ENCODE results near the gene STOM.

Gene STOM

DNA sequence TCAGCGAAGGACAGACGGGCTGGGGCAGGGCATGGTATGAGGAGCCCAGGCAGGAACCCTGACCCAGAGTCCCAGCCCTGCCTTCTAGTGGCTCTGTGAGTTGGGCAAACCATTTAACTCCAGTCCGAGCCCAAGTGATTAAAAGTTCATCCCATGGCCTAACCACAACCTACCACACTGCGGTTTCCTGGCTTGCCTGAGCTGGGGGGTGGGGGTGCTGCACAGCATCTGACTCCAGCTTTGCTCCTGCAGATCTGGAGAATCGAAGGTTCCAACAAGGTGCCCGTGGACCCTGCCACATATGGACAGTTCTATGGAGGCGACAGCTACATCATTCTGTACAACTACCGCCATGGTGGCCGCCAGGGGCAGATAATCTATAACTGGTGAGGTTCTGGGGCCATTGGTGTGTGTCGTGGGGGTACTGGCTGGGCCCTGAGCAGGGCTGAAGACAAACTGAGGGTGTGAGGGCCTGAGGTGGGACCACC, 49.0 kb downstream of the STOM start:
- no peak for DNase-seq

DNA sequence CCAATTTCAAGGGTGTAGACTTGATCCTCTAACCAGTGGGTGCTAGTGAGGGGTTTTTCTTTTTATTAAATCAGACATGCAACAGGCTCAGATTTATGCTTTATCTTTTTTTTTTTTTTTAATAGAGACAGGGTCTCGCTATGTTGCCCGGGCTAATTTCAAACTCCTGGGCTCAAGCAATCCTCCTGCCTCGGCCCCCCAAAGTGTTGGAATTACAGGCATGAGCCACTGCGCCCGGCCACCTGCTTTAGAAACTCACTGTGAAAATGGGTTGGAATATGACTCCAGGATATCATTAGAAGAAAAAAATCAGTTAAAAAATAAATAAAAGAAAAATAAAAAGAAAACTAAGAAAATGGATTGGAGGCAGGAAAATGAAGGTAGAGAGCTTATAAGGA, 50.7 kb downstream of the STOM start:
- DNase-seq, result no peak

DNA sequence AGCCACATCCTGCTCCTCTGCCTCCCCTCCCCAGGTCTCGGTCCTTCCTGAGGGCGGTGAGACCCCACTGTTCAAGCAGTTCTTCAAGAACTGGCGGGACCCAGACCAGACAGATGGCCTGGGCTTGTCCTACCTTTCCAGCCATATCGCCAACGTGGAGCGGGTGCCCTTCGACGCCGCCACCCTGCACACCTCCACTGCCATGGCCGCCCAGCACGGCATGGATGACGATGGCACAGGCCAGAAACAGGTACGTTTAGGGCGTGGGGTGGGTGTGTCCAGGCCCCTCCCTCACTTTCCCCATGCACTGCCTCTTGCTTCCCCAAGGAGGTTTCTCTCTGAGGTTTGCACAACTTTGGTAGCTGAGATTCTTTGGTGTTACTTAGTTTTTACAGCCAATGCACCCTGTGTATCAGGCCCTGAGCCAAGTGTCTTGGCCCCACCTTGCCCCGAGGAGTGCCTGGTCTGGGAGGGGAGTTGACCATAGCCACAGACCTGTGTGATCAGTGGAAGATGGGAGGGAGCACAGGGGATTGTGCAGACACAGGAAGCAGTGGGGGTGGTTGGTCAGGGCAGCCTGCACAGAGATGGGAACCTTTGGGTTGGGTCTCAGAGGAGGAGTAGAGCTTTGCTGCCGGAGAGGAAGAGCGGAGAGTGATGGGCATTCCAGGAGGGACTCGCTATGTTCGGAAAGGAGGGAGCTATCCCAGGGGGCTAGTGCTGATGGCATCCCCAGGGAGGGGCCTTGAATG, 51.2 kb downstream of the STOM start:
- no peak for DNase-seq

DNA sequence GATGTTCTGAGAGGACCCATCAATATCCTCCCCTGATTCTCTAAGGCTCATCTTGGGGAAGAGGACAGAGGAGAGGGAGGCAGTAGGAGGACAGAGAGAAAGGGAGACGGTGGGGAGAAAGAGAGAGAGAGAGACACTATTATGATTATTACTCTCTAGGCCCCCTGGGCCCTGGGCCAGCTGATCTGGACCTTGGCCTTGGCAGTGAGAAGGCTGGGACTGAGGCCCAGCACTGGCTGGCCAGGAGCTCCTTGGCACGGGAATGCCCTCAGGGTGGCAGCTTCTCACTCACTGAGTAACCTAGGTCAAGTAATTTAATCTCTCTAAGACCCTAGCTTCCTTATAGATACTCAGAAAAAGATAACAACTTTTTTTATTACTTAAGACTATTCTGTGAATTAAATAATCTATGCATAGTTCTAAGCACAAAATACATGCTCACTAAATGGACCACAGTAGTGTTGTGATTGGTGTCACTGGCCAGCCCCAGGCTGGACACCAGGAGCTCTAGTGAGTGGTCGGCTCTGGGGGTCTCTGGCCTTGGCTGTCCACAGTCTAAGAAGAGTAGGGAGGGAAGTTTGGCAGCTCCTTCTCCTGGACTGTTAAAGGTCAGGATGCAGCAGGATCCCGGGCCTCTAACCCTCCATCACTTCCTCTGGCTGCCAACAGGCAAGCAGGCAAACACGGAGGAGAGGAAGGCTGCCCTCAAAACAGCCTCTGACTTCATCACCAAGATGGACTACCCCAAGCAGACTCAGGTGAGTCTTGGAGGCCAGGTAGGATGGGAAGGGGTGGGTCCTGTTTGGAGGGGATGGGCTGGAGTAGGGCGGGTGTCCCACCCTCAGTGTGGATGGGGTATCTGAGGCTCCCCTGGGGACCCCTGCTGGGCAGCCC, 52.1 kb downstream of the STOM start:
- DNase-seq, result no peak

DNA sequence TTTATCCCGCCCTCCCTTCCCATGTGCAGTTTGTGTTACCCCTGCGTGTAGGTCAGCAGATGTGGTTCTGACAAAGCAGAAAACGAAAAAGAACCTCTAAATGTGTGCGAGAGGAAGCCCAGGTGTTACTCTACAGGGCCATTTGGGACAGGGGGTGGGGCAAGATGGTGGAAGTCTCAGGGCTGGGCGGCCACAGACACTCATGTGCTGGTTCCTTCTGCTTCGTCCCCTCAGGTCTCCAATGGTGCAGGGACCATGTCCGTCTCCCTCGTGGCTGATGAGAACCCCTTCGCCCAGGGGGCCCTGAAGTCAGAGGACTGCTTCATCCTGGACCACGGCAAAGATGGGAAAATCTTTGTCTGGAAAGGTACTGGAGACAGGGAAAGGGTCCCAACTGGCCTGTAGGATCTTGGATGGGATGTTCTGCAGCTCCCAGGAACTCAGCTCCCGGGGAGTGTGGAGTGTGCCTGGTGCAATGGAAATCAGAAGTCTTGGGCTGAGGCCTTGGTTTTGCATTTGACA, 53.1 kb downstream of the STOM start:
- no peak for DNase-seq

DNA sequence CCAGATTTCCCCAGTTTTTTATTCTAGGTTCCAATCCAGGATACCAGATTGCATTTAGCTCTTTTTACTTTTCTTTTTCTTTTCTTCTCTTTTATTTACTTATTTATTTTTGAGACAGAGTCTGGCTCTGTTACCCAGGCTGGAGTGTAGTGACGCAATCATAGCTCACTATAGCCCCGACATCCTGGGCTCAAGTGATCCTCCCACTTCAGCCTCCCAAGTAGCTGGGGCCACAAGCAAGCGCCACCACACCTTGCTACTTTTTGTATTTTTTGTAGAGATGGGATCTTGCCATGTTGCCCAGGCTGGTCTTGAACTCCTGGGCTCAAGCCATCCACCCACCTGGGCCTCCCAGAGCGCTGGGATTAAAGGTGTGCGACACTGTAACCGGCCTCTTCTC, 53.7 kb downstream of the STOM start:
- DNase-seq, result no peak

DNA sequence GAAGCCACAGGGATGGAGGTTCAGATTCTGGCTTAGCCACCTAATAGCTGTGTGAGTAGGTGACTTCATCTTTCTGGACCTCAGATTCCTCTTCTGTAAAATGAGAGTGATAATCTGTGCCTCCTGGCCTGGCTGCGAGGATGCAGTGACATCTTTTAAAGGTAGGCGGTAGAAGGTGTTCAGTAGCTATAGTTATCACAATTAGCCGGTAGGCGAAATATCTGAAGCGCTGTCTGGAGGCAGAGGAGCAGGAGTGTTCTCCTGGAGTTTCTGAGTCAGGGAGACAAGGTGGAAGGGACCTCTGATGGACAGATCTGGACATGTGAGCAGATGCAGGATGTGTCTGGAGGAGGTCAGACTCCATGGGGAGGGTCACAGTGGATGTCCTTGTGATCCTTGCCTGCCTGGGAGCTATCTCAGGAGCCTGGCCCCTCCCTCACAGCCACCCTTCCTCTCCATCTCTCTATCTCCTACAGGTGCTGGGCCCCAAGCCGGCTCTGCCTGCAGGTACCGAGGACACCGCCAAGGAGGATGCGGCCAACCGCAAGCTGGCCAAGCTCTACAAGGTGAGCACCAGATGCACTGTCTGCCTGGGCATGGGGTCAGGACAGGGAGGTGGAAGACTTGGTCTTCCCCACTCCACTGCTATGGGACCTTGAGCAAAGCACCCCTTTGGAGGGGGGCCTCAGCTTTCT, 56.4 kb downstream of the STOM start:
- no peak for DNase-seq

DNA sequence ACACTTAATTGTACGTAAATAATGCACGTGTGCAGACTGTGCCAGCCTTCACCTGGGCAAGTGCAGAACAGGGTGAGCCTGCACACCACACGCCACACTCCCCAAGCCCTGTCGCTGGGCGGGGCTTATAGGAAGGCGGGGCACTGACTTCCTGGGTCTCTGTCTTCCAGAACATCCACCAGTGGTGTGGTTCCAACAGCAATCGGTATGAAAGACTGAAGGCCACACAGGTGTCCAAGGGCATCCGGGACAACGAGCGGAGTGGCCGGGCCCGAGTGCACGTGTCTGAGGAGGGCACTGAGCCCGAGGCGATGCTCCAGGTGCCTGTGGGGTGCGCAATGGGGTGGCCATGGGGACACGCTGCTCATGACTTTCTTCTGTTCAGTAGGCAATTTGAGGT, 57.9 kb downstream of the STOM start:
- no peak for DNase-seq

DNA sequence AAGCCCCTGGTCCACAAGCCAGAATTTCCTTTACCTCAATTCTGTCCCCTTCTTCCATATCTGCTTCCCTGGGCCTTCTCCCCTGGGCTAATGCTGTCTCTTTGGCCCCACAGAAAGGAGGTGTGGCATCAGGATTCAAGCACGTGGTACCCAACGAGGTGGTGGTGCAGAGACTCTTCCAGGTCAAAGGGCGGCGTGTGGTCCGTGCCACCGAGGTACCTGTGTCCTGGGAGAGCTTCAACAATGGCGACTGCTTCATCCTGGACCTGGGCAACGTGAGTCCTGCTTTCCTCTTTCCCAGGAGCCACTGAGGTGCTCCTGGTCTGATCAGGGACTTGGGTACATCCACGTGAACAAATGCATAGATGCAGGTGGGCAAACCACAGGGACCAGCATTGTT, 59.5 kb downstream of the STOM start:
- DNase-seq, result no peak

DNA sequence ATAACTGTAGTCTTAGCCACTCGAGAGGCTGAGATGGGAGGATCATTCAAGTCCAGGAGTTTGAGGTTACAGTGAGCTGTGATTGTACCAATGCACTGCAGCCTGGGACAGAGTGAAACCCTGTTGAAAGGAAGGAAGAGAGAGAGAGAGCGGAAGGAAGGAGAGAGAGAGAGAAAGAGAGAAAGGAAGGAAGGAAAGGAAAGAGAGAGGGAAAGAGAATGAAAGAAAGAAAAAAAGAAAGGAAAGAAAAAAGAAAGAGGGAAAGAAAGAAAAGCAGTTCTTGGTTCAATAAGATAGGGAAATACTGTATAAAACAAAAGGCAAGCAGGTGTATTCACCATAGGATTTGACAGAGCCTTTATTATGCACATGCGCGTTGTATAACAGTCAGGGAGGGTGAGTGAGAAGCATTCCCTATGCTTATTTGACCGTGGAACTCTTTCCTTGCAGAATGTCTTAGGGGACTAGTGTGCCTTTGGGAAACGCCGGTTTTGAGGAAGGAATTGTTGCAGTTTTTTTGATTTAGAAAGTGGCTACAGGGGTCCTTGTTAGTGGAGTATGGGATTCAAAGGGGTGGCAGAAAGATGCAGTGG, 60.1 kb downstream of the STOM start:
- DNase-seq, result no peak

DNA sequence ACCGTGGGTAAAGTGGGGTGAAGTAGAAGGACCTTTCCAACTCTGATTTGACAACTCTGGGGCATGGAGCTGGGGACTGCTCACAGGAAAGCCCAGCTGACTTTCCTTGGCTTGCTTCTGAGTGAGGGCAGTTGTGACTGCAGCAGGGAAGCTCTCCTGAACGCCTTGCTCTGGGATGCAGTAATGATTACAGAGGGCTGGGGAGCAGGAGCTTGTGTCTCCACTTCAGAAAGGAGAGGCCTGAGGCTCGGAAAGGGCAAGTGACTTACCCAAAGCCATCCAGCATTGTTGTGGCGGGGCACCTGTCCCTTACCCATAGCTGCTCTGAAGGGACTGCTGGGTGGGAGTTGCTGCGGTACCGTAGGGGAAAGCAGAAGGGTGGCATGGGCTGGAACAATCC, 60.9 kb downstream of the STOM start:
- DNase-seq, result no peak

DNA sequence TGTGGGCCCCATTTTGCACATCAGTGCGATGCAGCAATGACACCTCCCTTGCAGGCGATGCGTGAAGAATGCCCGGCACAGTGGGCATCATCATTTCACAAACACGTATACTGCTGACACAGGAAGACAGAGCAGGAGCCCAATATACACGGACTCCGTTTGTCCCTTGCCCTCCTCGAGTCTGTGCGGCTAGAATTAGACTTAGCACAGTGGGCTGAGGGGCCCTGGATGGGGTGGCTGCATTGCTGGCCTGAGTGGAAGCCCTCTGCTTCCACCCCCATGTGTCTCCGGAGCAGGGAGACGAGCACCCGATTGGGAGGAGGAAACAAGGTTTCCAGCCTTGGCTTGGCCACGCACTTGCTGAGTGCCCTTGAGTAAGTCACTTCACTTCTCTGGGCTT, 61.3 kb downstream of the STOM start:
- DNase-seq, result no peak

DNA sequence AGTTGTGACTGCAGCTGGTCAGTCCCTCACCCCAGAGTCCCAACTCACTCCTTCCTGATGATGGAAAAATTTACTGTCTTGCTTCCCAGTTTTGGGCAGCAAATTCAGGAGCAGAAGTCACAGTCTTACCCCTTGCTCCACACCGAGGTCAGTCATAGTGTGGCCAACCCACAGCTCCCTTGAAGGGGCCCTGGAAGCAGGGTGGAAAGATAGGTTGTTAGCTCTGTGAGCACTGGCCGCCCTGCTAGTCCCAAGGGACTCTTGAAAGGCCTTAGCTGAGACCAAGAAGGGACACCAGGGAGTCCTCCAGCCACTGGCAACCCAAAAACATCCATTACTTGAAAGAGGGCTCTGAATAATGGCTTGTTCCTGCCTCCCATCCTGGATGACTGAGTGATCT, 62.1 kb downstream of the STOM start:
- DNase-seq, result no peak

DNA sequence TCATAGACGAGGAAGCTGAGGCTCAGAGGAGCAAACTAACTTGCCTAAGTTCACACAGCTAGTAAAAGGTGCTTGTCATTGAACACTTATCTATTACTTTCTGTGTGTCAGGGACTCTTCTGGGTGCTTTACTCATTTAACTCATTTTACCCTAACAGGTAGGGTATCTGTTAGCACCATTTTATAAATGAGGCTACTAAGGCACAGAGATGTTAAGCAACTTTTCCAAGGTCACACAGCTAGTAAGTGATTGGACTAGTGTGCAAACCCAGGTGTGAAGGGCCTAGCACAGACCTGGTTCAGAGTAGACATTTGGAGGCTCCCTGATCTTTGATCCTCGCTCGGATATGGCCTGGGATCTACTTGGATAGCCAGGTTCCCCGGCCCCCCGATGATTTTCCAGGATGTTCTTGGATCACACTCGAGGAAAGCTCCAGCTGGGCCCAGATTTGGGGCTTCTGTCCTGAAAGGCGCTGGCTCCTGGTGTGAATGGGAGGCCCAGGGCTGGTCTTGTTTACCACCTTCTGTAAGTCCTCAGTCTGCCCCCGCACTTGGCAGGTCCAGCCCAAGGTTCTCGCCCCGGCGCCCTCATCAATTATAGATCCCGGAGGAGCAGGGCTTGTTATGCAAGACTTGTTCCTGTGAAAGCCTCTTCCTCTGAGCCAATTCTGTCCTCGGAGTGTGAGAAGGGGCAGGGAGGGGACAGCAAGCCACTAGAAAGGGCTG, 64.6 kb downstream of the STOM start:
- no peak for DNase-seq

DNA sequence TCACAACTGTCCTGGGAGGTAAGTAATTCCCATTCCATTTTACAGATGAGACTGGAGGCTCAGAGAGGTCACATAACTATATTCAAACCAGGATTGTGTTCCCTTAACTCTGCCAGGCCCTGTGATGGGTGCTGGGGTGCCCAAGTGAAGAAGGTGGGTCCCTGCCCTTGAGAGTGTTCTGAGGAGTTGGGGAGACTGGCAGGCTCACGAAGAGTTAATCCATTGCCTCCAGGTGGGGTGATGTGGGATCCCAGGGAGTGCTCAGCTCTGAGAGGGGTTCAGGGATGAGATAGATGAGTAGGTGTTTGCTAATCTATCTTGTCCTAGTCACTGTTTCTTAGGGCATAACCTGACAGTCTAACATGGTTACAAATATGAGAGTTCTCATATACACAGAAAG, 65.3 kb downstream of the STOM start:
- no peak for DNase-seq

DNA sequence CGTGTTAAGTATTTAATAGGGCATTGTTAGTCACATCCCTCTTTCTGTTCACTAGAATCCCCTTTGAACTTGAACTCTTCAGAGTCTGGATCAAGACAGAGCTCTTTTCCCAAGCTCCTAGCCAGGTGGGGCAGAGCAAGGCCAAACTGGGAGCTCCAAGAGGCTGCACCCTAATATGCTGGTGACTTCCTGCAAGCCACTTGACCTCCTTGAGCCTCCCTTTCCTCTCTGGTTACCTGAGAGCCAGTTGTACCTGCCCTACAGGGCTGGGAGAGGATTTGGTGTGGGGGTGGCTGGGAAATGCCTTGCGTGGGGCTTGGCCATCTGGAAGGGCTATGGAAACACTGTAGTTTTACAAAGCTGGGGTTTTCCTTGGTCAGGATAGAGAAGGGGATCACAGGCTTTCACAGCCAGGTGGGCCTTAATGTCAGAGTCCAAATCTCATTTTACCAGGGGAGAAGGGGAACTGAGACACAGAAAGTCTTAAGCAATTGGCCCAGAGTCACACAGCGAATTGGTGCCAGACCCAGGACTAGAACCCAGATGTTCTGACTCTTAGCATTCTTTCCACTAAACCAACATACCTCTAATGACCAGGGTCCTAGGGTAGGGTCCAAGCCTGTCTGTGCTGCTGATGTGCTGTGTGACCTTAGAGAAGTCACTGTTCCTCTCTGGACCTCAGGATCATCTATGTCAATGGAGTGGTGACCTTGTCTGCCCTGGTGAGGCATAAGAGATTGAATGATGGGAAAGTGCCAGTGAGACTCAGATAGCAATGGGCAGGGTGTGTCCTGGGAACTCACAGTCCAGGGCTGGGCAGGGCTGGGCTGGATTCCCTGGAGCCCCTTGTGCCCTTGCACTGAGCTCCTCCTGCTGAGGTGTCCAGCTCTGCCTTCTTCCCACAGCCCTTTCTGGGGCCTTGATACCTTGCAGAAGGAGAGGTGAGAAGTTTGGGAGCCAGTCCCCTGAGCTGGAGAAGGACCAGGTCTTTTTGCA, 66.3 kb downstream of the STOM start:
- DNase-seq, result no peak

DNA sequence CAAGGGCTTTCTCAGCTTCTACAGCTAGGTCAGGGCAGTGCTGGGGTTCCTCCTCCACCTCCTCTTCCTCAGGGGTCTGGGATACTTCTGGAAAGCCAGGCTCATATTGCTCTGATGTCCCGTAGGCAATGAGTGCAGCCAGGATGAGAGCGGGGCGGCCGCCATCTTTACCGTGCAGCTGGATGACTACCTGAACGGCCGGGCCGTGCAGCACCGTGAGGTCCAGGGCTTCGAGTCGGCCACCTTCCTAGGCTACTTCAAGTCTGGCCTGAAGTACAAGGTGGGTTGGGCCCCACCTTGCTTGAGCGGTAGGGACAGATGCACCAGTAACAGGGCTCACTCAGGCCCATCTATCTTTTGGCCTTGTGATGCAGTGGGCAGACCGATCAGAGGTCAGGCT, 67.3 kb downstream of the STOM start:
- DNase-seq, result no peak

DNA sequence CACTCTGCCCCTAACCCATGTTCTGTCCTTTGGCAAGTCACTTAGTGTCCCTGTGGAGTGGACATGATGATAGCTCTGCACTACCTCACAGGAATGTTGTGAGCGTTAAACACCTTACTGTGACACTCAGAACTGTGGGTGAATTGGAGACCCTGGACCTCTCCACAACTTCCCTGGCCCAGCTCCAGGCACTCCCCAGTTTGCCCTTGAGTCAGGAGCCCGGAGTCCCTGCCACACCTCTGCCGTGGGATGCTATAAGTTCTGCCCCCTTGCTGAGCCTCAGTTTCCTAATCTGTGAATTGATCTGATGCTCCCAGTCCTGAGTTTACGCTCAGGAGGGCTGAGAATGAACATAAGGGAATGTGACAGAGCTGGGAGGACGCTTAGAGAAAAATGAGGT, 67.7 kb downstream of the STOM start:
- DNase-seq, result no peak

DNA sequence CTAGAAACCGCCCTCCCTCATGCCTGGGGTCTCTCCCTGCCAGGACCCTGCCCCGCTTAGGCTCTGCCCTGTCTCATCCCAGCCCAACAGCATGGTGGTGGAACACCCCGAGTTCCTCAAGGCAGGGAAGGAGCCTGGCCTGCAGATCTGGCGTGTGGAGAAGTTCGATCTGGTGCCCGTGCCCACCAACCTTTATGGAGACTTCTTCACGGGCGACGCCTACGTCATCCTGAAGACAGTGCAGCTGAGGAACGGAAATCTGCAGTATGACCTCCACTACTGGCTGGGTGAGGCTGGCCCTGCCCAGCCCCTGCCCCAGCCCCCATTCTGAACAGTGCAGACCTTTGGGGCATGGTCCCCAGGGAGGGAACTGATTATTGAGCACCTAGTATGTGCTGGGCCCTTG, 68.2 kb downstream of the STOM start:
- no peak for DNase-seq

DNA sequence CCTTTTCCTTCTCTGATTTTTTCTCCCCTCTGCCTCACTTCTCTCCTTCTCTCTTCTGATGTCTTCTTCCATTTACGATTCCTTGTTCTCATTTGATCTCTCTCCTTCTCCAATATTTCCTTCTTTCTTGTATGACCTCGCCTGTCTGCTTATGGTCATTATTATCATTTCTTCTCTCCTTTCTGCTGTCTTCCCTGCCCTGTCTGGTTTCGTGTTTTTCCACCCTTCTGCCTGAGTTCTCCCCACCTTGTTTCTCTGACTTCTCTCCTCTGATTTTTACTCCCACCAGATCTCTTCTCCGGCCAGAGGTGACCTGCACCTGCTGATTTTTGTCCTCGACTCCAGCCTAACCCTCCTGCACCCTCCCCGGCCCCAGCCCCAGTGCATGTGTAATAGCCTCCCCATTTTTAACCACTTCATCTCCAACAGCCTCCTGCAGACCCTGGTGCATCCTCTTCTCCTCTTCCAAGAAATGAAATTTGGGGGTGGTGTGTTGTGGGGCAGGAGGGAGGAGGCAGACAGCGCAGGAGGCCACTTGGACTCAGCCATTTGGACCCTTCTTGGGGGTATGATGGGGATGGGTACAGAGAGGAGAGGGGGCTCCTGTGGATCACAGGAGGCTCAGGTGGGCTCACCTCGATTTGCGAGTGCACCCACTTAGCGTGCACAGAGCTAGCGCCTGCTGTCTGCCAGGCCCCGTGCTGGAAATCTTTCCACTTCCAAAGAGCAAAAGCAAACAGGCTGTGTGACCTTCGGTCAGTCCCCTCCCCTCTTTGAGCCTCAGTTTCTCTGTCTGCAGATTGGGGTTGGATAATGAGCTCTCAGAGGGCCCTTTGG, 69.5 kb downstream of the STOM start:
- no peak for DNase-seq
